Keratinocyte (primary cell): ENCODE results near the gene RNASEH2B.

ENCODE experiments used
- EZH2 ChIP-seq: IDR thresholded peaks from one replicate; pipeline ENCODE4 v1.6.1; 2012; ENCODE audit warnings: inconsistent platforms, mild to moderate bottlenecking, low read length, moderate library complexity
- TF ChIP-seq, protein P1 (sequence below), 3 experiments: IDR thresholded peaks in 1 of 3; conservative IDR thresholded peaks in 1 of 3; optimal IDR thresholded peaks in 1 of 3; 2 replicates in 2 of 3; 3 replicates in 1 of 3; pipeline versions ENCODE3 to v1.5.1; 2011; ENCODE audit warnings: low read length in 3 of 3, mild to moderate bottlenecking in 3 of 3, moderate library complexity in 2 of 3, control low read depth in 1 of 3, inconsistent platforms in 1 of 3; ENCODE audit not compliant: insufficient read depth in 2 of 3; ENCODE audit errors: extremely low read depth in 1 of 3

DNA sequence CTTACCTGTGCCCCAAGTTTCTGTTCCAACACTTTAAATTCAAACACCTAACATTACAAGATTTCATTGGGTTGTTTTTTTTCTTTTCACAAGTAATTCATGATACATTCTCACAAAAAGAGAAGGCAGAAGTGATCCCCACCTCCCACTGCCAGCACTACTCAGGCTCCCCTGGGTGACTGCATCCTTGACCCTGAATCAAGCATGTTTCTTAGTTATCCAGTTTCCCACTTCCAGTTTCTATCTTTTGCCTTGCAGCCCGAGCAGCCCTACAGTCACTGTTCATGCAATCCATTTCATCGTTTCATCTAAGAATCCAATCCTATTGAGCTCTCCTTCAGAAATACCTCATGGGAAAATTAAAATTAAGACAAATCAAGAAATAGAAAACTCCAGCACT is 61.4 kb downstream of the RNASEH2B start:
- TF ChIP-seq, protein P1, sequence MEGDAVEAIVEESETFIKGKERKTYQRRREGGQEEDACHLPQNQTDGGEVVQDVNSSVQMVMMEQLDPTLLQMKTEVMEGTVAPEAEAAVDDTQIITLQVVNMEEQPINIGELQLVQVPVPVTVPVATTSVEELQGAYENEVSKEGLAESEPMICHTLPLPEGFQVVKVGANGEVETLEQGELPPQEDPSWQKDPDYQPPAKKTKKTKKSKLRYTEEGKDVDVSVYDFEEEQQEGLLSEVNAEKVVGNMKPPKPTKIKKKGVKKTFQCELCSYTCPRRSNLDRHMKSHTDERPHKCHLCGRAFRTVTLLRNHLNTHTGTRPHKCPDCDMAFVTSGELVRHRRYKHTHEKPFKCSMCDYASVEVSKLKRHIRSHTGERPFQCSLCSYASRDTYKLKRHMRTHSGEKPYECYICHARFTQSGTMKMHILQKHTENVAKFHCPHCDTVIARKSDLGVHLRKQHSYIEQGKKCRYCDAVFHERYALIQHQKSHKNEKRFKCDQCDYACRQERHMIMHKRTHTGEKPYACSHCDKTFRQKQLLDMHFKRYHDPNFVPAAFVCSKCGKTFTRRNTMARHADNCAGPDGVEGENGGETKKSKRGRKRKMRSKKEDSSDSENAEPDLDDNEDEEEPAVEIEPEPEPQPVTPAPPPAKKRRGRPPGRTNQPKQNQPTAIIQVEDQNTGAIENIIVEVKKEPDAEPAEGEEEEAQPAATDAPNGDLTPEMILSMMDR (optimal IDR thresholded peaks at IDR 0.05 in 1 of 3, IDR thresholded peaks at IDR 0.05 in 1 of 3, conservative IDR thresholded peaks at IDR 0.05 in 1 of 3; ENCODE audit: extremely low read depth in 1 of 3, insufficient read depth in 2 of 3, low read length in 3 of 3), result no peak
- no peak for TF ChIP-seq EZH2
